ENCODE measurements around the gene INCA1. TPM values are rescaled to one million over a fixed set of nuclear protein-coding genes. Genes with fewer than 3 reads are reported as not detected.

The INCA1 gene
- 1 to 10 TPM in 1 of 4 donors, not detected in 3; 2.4 TPM for total RNA-seq

DNA sequence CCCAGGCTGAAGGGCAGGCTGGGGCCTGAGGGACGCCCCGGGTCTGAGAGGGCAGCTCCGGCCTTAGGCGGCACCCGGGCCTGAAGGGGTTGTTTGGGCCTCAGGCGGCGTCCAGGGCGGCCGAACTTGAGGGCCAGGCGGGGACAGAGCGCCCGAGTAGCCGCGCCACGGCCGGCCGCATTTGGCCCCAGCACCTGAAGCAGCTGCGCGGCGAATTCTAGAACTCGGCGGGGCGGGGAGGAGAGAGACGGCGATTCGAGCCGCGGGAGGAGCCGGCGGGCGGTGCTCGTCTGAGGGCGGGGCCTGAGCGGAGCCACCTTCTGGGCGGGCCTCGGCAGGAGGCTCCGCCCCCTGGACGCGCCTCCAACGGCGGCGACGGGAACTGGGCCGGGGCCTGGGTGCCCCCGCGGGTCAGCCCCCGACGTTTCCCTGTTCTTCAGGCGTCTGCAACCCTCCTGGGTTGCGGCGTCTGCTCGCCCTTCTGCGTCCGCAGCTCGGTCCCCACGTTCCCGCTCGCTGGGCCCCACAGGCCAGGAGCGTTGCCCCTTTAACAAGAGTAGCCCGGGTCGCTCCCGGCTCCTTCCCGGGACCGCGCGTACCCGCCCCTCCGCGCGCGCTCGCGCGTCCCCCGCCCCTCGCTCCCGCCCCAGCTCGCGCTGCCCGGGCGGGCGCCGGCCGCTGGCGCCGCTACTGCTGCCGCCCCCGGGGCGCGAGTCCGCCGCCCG is at the start of gene INCA1, which contains the start of gene KIF1C:
TSS of gene INCA1 (minus strand) at position 221 of the 725 bp plus-strand sequence. CDS start 3,085 bp downstream, outside the sequence.
TSS of gene KIF1C (plus strand) at position 649 of the 725 bp plus-strand sequence. CDS start 2,297 bp downstream, outside the sequence.
- peaks cover 0 to 22% (median 0%) of the 10 kb centered on the region in 3 donors for H3K36me3 ChIP-seq
- H3K4me1 ChIP-seq: peaks cover 3 to 31% (median 10%) of the 10 kb centered on the region in 4 donors
- H3K27ac ChIP-seq: peak within 1 kb of the TSS; percentile 76 to 88 (median 87)
- H3K27me3 ChIP-seq: no peaks in the 10 kb centered on the region
- peak; percentile 89 to 97 (median 96) for DNase-seq
- peak within 1 kb of the TSS; percentile 85 to 99 (median 95) for H3K4me3 ChIP-seq
- H3K9me3 ChIP-seq: no peaks in the 10 kb centered on the region
- TF ChIP-seq, protein P1, sequence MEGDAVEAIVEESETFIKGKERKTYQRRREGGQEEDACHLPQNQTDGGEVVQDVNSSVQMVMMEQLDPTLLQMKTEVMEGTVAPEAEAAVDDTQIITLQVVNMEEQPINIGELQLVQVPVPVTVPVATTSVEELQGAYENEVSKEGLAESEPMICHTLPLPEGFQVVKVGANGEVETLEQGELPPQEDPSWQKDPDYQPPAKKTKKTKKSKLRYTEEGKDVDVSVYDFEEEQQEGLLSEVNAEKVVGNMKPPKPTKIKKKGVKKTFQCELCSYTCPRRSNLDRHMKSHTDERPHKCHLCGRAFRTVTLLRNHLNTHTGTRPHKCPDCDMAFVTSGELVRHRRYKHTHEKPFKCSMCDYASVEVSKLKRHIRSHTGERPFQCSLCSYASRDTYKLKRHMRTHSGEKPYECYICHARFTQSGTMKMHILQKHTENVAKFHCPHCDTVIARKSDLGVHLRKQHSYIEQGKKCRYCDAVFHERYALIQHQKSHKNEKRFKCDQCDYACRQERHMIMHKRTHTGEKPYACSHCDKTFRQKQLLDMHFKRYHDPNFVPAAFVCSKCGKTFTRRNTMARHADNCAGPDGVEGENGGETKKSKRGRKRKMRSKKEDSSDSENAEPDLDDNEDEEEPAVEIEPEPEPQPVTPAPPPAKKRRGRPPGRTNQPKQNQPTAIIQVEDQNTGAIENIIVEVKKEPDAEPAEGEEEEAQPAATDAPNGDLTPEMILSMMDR (IDR thresholded peaks at IDR 0.05): peak in 5 of 6 experiments; percentile 15 to 54 (median 49)
- peak; percentile 57 to 73 for TF ChIP-seq POLR2A (IDR thresholded peaks at IDR 0.05)

DNA sequence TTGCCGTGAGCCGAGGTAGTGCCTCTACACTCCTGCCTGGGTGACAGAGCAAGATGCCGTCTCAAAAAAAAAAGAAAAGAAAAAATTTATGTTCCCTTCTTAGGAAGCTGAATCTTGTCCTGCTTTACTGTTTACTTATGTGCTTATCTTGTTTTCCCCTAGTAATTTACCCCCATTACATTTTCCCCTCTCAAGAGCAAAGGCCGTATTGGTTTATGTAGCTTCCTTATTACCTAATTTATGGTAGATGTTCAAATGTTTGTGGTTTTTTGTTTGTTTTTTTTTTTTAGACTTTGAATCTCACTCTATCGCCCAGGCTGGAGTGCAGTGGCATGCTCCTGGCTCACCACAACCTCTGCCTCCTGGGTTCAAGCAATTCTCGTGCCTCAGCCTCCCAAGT is 48.2 kb upstream of the INCA1 start:
- H3K27ac ChIP-seq: peak overlapping the region; percentile 38 to 78 (median 72)
- H3K27me3 ChIP-seq: no peaks in the 10 kb centered on the region
- no peak for DNase-seq

DNA sequence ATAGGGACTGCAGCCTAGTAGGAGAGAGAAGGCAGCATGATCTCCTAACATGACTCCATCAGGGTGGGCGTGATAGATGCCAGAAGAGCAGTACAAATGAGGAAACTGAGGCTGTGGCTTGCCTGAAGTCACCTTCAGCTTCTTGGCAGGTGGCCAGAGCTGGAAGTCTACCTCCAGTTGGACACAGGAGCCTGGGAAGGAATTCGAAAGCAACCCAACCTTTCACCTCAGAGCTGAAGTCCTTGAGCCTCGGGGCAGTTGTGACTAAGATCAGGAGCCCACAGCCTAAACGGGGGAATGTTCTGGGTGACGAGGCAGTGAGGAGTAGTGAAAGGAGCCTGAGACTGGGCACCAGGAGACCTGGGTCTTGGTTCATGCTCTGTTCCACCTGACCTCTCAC is 47.3 kb upstream of the INCA1 start:
- no peaks in the 10 kb centered on the region for H3K27me3 ChIP-seq
- no peak overlapping the region for H3K4me3 ChIP-seq
- DNase-seq: peak in 2 of 3 donors; percentile 78 to 79
- H3K9me3 ChIP-seq: no peaks in the 10 kb centered on the region
- H3K27ac ChIP-seq: peak overlapping the region; percentile 38 to 78 (median 72)
- no peaks in the 10 kb centered on the region for H3K36me3 ChIP-seq
- H3K4me1 ChIP-seq: peaks cover 6 to 52% (median 10%) of the 10 kb centered on the region in 4 donors
- no peak for TF ChIP-seq POLR2A (IDR thresholded peaks at IDR 0.05)
- TF ChIP-seq, protein P1 (IDR thresholded peaks at IDR 0.05): no peak

More for the DNA sequence above, 48.2 kb upstream of the INCA1 start:
- Histone ChIP-seq H3K36me3 (no peaks in the 10 kb centered on the region), H3K9me3 (no peaks in the 10 kb centered on the region), H3K4me1 (peaks cover 6 to 59% (median 13%) of the 10 kb centered on the region in 4 donors), H3K4me3 (no peak overlapping the region)
- TF ChIP-seq POLR2A (IDR thresholded peaks at IDR 0.05): no peak
- TF ChIP-seq, protein P1 (IDR thresholded peaks at IDR 0.05): no peak

DNA sequence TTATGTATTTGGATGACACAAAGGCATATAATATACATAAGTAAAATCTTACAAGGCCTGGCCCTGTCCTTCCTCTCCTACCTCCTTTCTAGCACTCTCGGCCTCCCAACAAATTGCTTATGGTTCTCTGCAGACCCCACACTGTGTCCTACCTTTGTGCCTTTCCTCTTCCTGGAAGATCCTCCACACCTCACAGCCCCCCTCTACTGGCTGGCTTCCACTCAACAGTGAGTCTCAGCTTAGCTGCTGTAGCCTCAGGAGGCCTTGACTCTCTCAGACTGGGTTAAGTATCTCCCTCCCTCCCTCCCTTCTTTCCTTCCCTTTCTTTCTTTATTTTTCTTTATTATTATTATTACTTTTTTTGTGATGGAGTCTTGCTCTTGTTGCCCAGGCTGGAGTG is 46.2 kb upstream of the INCA1 start:
- no peak for DNase-seq
- peak overlapping the region in 2 of 4 donors; percentile 72 to 80 for H3K27ac ChIP-seq

DNA sequence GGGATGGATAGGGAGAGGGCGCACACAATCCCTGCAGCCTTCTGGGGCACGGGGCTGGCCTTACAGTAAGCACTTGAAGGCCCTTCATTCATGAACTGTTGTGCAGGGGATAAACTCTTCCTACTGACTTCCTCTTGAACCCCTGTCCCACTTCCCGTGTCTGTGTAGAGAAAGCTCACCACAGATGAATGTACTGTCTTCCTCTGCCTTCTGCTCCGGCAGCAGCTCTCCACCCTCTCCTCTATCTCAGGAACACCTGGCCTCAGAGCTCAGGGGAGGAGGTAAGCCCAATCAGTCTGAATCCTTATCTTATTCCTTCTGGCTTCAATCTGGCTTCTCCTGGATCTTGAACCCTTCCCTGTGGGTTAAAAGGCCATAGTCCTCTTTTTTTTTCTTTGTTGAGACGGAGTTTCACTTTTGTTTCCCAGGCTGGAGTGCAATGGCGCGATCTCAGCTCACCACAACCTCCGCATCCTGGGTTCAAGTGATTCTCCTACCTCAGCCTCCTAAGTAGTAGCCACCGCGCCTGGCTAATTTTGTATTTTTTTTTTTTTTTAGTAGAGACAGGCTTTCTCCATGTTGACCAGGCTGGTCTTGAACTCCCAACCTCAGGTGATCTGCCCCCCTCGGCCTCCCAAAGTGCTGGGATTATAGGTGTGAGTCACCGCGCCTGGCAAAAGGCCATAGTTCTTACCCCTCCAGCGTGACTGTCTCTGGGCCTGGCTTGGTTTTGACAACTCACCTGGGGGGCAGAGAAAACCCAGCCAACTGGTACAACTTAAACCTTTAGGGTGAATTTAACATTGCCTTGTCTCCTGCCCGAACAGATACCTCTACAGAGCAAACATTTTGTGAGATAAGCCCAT is 45.1 kb upstream of the INCA1 start:
- TF ChIP-seq, protein P1 (IDR thresholded peaks at IDR 0.05): no peak
- TF ChIP-seq POLR2A (IDR thresholded peaks at IDR 0.05): peak; percentile 30 to 38
- no peaks in the 10 kb centered on the region for H3K9me3 ChIP-seq
- no peaks in the 10 kb centered on the region for H3K36me3 ChIP-seq
- H3K27me3 ChIP-seq: no peaks in the 10 kb centered on the region
- H3K4me1 ChIP-seq: peaks cover 0 to 35% (median 3%) of the 10 kb centered on the region in 4 donors
- peak overlapping the region; percentile 49 to 87 (median 68) for H3K27ac ChIP-seq
- DNase-seq: peak in 1 of 3 donors; percentile 69
- H3K4me3 ChIP-seq: peak overlapping the region in 3 of 4 donors; percentile 24 to 39 (median 36)

More for the DNA sequence above, 46.2 kb upstream of the INCA1 start:
- TF ChIP-seq, protein P1 (IDR thresholded peaks at IDR 0.05): no peak
- no peak for TF ChIP-seq POLR2A (IDR thresholded peaks at IDR 0.05)
- H3K9me3 ChIP-seq: no peaks in the 10 kb centered on the region
- H3K27me3 ChIP-seq: no peaks in the 10 kb centered on the region
- H3K4me1 ChIP-seq: peaks cover under 1 to 45% (median 7%) of the 10 kb centered on the region in 4 donors
- no peak overlapping the region for H3K4me3 ChIP-seq
- no peaks in the 10 kb centered on the region for H3K36me3 ChIP-seq
